ENCODE data around the gene TGFBRAP1. TPM values are rescaled to one million over a fixed set of nuclear protein-coding genes. Genes with fewer than 3 reads are reported as not detected.

The TGFBRAP1 gene
- total RNA-seq, 2 donors from 2014 or later = 16.5 to 28.0 TPM

- ATAC-seq (replicated peaks) = peak; percentile 59
- peaks cover 19% of the 10 kb centered on the region for H3K4me1 Mint-ChIP-seq
- no peak overlapping the region for H3K27ac Mint-ChIP-seq
- peaks cover 4% of the 10 kb centered on the region for H3K36me3 Mint-ChIP-seq (ENCODE audit: low read depth)
- no peaks in the 10 kb centered on the region for H3K9me3 Mint-ChIP-seq
- no peak overlapping the region for H3K4me3 Mint-ChIP-seq
- no peaks in the 10 kb centered on the region for H3K27me3 Mint-ChIP-seq
Observed at GRCh38 chr2:105315314-105315713, 14.2 kb downstream of the TGFBRAP1 start.

GRCh38 chr2:105313877-105314276, 15.7 kb downstream of the TGFBRAP1 start:
- H3K36me3 Mint-ChIP-seq (ENCODE audit: low read depth) = peaks cover 5% of the 10 kb centered on the region
- no peaks in the 10 kb centered on the region for H3K27me3 Mint-ChIP-seq
- H3K9me3 Mint-ChIP-seq = no peaks in the 10 kb centered on the region

GRCh38 chr2:105309147-105309545, 20.4 kb downstream of the TGFBRAP1 start:
- Mint-ChIP-seq H3K36me3 (ENCODE audit: low read depth) (peaks cover 26% of the 10 kb centered on the region), H3K27ac (no peak overlapping the region), H3K27me3 (no peaks in the 10 kb centered on the region), H3K9me3 (no peaks in the 10 kb centered on the region), H3K4me1 (no peaks in the 10 kb centered on the region), H3K4me3 (no peak overlapping the region)
- ATAC-seq (replicated peaks) = no peak

More at GRCh38 chr2:105313877-105314276, 15.7 kb downstream of the TGFBRAP1 start:
- H3K27ac Mint-ChIP-seq = no peak overlapping the region
- H3K4me3 Mint-ChIP-seq = no peak overlapping the region
- no peak for ATAC-seq (replicated peaks)
- H3K4me1 Mint-ChIP-seq = peaks cover 13% of the 10 kb centered on the region

- H3K27ac Mint-ChIP-seq = no peak overlapping the region
- peaks cover 28% of the 10 kb centered on the region for H3K36me3 Mint-ChIP-seq (ENCODE audit: low read depth)
- ATAC-seq (replicated peaks) = no peak
Observed at GRCh38 chr2:105308382-105309146, 21.0 kb downstream of the TGFBRAP1 start.

GRCh38 chr2:105307962-105308361, 21.6 kb downstream of the TGFBRAP1 start:
- Mint-ChIP-seq H3K4me1 (no peaks in the 10 kb centered on the region), H3K9me3 (no peaks in the 10 kb centered on the region), H3K27ac (no peak overlapping the region), H3K4me3 (no peak overlapping the region), H3K36me3 (ENCODE audit: low read depth) (peaks cover 33% of the 10 kb centered on the region), H3K27me3 (no peaks in the 10 kb centered on the region)
- ATAC-seq (replicated peaks) = no peak

More at GRCh38 chr2:105308382-105309146, 21.0 kb downstream of the TGFBRAP1 start:
- Mint-ChIP-seq H3K27me3 (no peaks in the 10 kb centered on the region), H3K4me1 (no peaks in the 10 kb centered on the region), H3K9me3 (no peaks in the 10 kb centered on the region), H3K4me3 (no peak overlapping the region)

GRCh38 chr2:105307550-105307949, 22.0 kb downstream of the TGFBRAP1 start:
- Mint-ChIP-seq H3K9me3 (no peaks in the 10 kb centered on the region), H3K4me1 (no peaks in the 10 kb centered on the region), H3K4me3 (no peak overlapping the region), H3K36me3 (ENCODE audit: low read depth) (peaks cover 38% of the 10 kb centered on the region), H3K27me3 (no peaks in the 10 kb centered on the region), H3K27ac (no peak overlapping the region)
- ATAC-seq (replicated peaks) = no peak

GRCh38 chr2:105307146-105307545, 22.4 kb downstream of the TGFBRAP1 start:
- no peaks in the 10 kb centered on the region for H3K27me3 Mint-ChIP-seq
- no peak overlapping the region for H3K27ac Mint-ChIP-seq
- H3K36me3 Mint-ChIP-seq (ENCODE audit: low read depth) = peaks cover 38% of the 10 kb centered on the region

GRCh38 chr2:105301646-105302045, 27.9 kb downstream of the TGFBRAP1 start:
- peak; percentile 68 for ATAC-seq (replicated peaks)
- Mint-ChIP-seq H3K27me3 (no peaks in the 10 kb centered on the region), H3K4me3 (no peak overlapping the region), H3K36me3 (ENCODE audit: low read depth) (peaks cover 48% of the 10 kb centered on the region), H3K4me1 (peaks cover 5% of the 10 kb centered on the region), H3K9me3 (no peaks in the 10 kb centered on the region), H3K27ac (peak overlapping the region; percentile 38)

More at GRCh38 chr2:105307146-105307545, 22.4 kb downstream of the TGFBRAP1 start:
- Mint-ChIP-seq H3K9me3 (no peaks in the 10 kb centered on the region), H3K4me1 (peaks cover 3% of the 10 kb centered on the region), H3K4me3 (no peak overlapping the region)
- no peak for ATAC-seq (replicated peaks)

GRCh38 chr2:105299290-105299689, 30.2 kb downstream of the TGFBRAP1 start:
- peaks cover 9% of the 10 kb centered on the region for H3K4me1 Mint-ChIP-seq
- no peaks in the 10 kb centered on the region for H3K9me3 Mint-ChIP-seq
- no peak overlapping the region for H3K4me3 Mint-ChIP-seq
- no peak overlapping the region for H3K27ac Mint-ChIP-seq
- peaks cover 68% of the 10 kb centered on the region for H3K36me3 Mint-ChIP-seq (ENCODE audit: low read depth)
- ATAC-seq (replicated peaks) = no peak
- H3K27me3 Mint-ChIP-seq = no peaks in the 10 kb centered on the region

GRCh38 chr2:105298017-105298416, 31.5 kb downstream of the TGFBRAP1 start:
- H3K27me3 Mint-ChIP-seq = no peaks in the 10 kb centered on the region
- peaks cover 9% of the 10 kb centered on the region for H3K4me1 Mint-ChIP-seq
- H3K9me3 Mint-ChIP-seq = no peaks in the 10 kb centered on the region
- no peak overlapping the region for H3K4me3 Mint-ChIP-seq
- H3K36me3 Mint-ChIP-seq (ENCODE audit: low read depth) = peaks cover 74% of the 10 kb centered on the region
- no peak overlapping the region for H3K27ac Mint-ChIP-seq
- ATAC-seq (replicated peaks) = no peak

- Mint-ChIP-seq H3K27ac (no peak overlapping the region), H3K4me1 (peaks cover 7% of the 10 kb centered on the region), H3K27me3 (no peaks in the 10 kb centered on the region)
Observed at GRCh38 chr2:105297216-105297615, 32.3 kb downstream of the TGFBRAP1 start.

GRCh38 chr2:105296017-105296611, 33.4 kb downstream of the TGFBRAP1 start:
- no peaks in the 10 kb centered on the region for H3K9me3 Mint-ChIP-seq
- no peak overlapping the region for H3K4me3 Mint-ChIP-seq
- H3K36me3 Mint-ChIP-seq (ENCODE audit: low read depth) = peaks cover 88% of the 10 kb centered on the region
- H3K27me3 Mint-ChIP-seq = no peaks in the 10 kb centered on the region
- no peak overlapping the region for H3K27ac Mint-ChIP-seq
- no peak for ATAC-seq (replicated peaks)
- peaks cover 4% of the 10 kb centered on the region for H3K4me1 Mint-ChIP-seq

More at GRCh38 chr2:105297216-105297615, 32.3 kb downstream of the TGFBRAP1 start:
- no peak for ATAC-seq (replicated peaks)
- Mint-ChIP-seq H3K9me3 (no peaks in the 10 kb centered on the region), H3K4me3 (no peak overlapping the region), H3K36me3 (ENCODE audit: low read depth) (peaks cover 77% of the 10 kb centered on the region)

GRCh38 chr2:105294844-105295481, 34.6 kb downstream of the TGFBRAP1 start:
- H3K4me3 Mint-ChIP-seq = no peak overlapping the region
- ATAC-seq (replicated peaks) = no peak

GRCh38 chr2:105294046-105294445, 35.5 kb downstream of the TGFBRAP1 start:
- Mint-ChIP-seq H3K36me3 (ENCODE audit: low read depth) (peaks cover 98% of the 10 kb centered on the region), H3K4me1 (peaks cover 4% of the 10 kb centered on the region), H3K27me3 (no peaks in the 10 kb centered on the region), H3K9me3 (no peaks in the 10 kb centered on the region), H3K4me3 (no peak overlapping the region), H3K27ac (no peak overlapping the region)
- ATAC-seq (replicated peaks) = no peak

More at GRCh38 chr2:105294844-105295481, 34.6 kb downstream of the TGFBRAP1 start:
- Mint-ChIP-seq H3K27ac (no peak overlapping the region), H3K27me3 (no peaks in the 10 kb centered on the region), H3K4me1 (peaks cover 4% of the 10 kb centered on the region), H3K9me3 (no peaks in the 10 kb centered on the region), H3K36me3 (ENCODE audit: low read depth) (peaks cover 99% of the 10 kb centered on the region)

- Mint-ChIP-seq H3K4me1 (peaks cover 4% of the 10 kb centered on the region), H3K4me3 (no peak overlapping the region), H3K36me3 (ENCODE audit: low read depth) (peaks cover 91% of the 10 kb centered on the region), H3K27me3 (no peaks in the 10 kb centered on the region), H3K9me3 (no peaks in the 10 kb centered on the region), H3K27ac (no peak overlapping the region)
- no peak for ATAC-seq (replicated peaks)
Observed at GRCh38 chr2:105291981-105292380, 37.6 kb downstream of the TGFBRAP1 start.

Data from activated T-helper 17 cell treated with anti-CD3 and anti-CD28 coated beads, Interleukin-2, amount 50 U/mL, for 72 hours (primary cell).